VCaP (cell line): ENCODE data around the gene ANKRD22.

Experiments used
- H3K27ac ChIP-seq: fragments of 450-650 bp; 2 replicates; pipeline ENCODE4 v1.5.1; 2017
- CTCF ChIP-seq: fragments of 450-650 bp; conservative IDR thresholded peaks from 2 replicates; pipeline ENCODE4 v1.5.1; 2017; ENCODE audit warnings: mild to moderate bottlenecking, moderate library complexity

Gene ANKRD22

GRCh38 chr10:88881922-88882645, 30.4 kb upstream of the ANKRD22 start:
- H3K27ac ChIP-seq, result peak overlapping the region; percentile 97
- TF ChIP-seq CTCF, result no peak

- TF ChIP-seq CTCF, result no peak
- peak overlapping the region; percentile 97 for H3K27ac ChIP-seq
Measured at GRCh38 chr10:88881320-88881719, 29.7 kb upstream of the ANKRD22 start.

- peak overlapping the region; percentile 97 for H3K27ac ChIP-seq
- TF ChIP-seq CTCF, result peak; percentile 18; the same call in 1 of the 2 replicates
Measured at GRCh38 chr10:88880282-88881076, 28.8 kb upstream of the ANKRD22 start.

- H3K27ac ChIP-seq, result peak within 1 kb of the TSS; percentile 97
- no peak for TF ChIP-seq CTCF
Measured at GRCh38 chr10:88879534-88880281, 28.1 kb upstream of the ANKRD22 start, which contains the start of gene STAMBPL1. STAMBPL1 (plus strand) TSS chr10:88880245; CDS start chr10:88901709, 21,464 bp downstream.

- H3K27ac ChIP-seq, result peak overlapping the region; percentile 97
- TF ChIP-seq CTCF, result no peak
Measured at GRCh38 chr10:88877298-88877697, 25.7 kb upstream of the ANKRD22 start.

GRCh38 chr10:88875081-88875480, 23.4 kb upstream of the ANKRD22 start:
- no peak for TF ChIP-seq CTCF
- no peak overlapping the region for H3K27ac ChIP-seq

GRCh38 chr10:88874281-88874680, 22.6 kb upstream of the ANKRD22 start:
- no peak for TF ChIP-seq CTCF

More at GRCh38 chr10:88874281-88874680, 22.6 kb upstream of the ANKRD22 start:
- no peak overlapping the region for H3K27ac ChIP-seq
